MM.1S (cell line): ENCODE measurements around the gene CDH12.

Experiments used
- DNase-seq: peaks from one replicate; pipeline ENCODE4 v3.0.0-alpha.2; 2015
- H2AFZ ChIP-seq: fragments of 300-600 bp; sonication (generic); 2 replicates; pipeline ENCODE4 v1.6.0; 2016; ENCODE audit warnings: antibody characterized with exemption, low read length
- H3F3A ChIP-seq: fragments of 300-600 bp; sonication (generic); 2 replicates; pipeline ENCODE4 v1.6.1; 2016; ENCODE audit warnings: mild to moderate bottlenecking, antibody characterized with exemption, low read length, moderate library complexity, mixed read lengths; ENCODE audit not compliant: insufficient read depth
- H3K27ac ChIP-seq: fragments of 300-600 bp; sonication (generic); 2 replicates; pipeline ENCODE4 v1.5.1; 2016; ENCODE audit warnings: mild to moderate bottlenecking, low read length
- H3K27me3 ChIP-seq: fragments of 300-600 bp; sonication (generic); replicated peaks from 2 replicates; pipeline ENCODE4 v1.6.0; 2016; ENCODE audit warnings: low read length; ENCODE audit not compliant: insufficient read depth
- H3K36me3 ChIP-seq: fragments of 300-600 bp; sonication (generic); replicated peaks from 2 replicates; pipeline ENCODE4 v1.6.1; 2016; ENCODE audit warnings: mild to moderate bottlenecking, low read length, mixed read lengths; ENCODE audit not compliant: insufficient read depth
- H3K4me1 ChIP-seq: fragments of 300-600 bp; sonication (generic); 2 replicates; pipeline ENCODE4 v1.6.1; 2016; ENCODE audit warnings: low read length, mixed read lengths
- H3K4me2 ChIP-seq: fragments of 300-600 bp; sonication (generic); 2 replicates; pipeline ENCODE4 v1.6.0; 2016; ENCODE audit warnings: low read depth, low read length
- H3K4me3 ChIP-seq: fragments of 300-600 bp; sonication (generic); 2 replicates; pipeline ENCODE4 v1.5.1; 2016; ENCODE audit warnings: low read length, mixed read lengths
- H3K79me2 ChIP-seq: fragments of 300-600 bp; sonication (generic); 2 replicates; pipeline ENCODE4 v1.6.1; 2016; ENCODE audit warnings: mixed run types, low read length, mixed read lengths
- H3K9ac ChIP-seq: fragments of 300-600 bp; sonication (generic); 2 replicates; pipeline ENCODE4 v1.6.1; 2016; ENCODE audit warnings: low read length, mixed read lengths
- H3K9me2 ChIP-seq: fragments of 300-600 bp; sonication (generic); replicated peaks from 2 replicates; pipeline ENCODE4 v1.6.1; 2016; ENCODE audit warnings: mild to moderate bottlenecking, low read length, mixed read lengths; ENCODE audit not compliant: insufficient read depth
- H3K9me3 ChIP-seq: fragments of 300-600 bp; sonication (generic); replicated peaks from 2 replicates; pipeline ENCODE4 v1.6.1; 2016; ENCODE audit warnings: mild to moderate bottlenecking, low read length, mixed read lengths; ENCODE audit not compliant: insufficient read depth
- H4K20me1 ChIP-seq: fragments of 300-600 bp; sonication (generic); 2 replicates; pipeline ENCODE4 v1.6.1; 2016; ENCODE audit warnings: mild to moderate bottlenecking, low read length, moderate library complexity, mixed read lengths; ENCODE audit not compliant: insufficient read depth
- EZH2 ChIP-seq: fragments of 300-600 bp; sonication (generic); optimal IDR thresholded peaks from 2 replicates; pipeline ENCODE3; 2017; ENCODE audit warnings: low read depth, mild to moderate bottlenecking, antibody characterized with exemption, low read length, mixed read lengths
- EZH2phosphoT487 ChIP-seq: fragments of 300-600 bp; sonication (generic); IDR thresholded peaks from 2 replicates; pipeline ENCODE4 v1.6.1; 2018; ENCODE audit warnings: antibody characterized with exemption, low read length
- TF ChIP-seq, protein P1 (sequence below): fragments of 300-600 bp; sonication (generic); IDR thresholded peaks from 2 replicates; pipeline ENCODE4 v1.5.1; 2016; ENCODE audit warnings: antibody characterized with exemption, low read length, mixed read lengths

Gene CDH12

DNA sequence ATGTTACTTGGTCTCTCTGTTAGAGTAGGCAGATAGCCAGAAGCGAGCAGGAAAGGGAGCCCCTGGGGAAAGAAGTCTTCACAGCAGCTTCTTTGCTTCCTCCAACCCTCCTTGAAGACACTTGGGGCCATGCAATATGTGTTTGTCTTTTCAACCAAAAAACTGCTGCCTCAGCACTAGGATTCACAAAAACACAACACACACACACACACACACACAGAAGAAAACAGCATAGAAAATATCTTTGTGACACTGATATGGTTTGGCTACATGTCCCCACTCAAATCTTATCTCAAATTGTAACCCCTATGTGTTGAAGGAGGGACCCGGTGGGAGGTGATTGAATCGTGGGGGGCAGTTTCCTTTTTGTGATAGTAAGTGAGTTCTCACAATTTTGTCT lies 133.3 kb downstream of the CDH12 start:
- Histone ChIP-seq H3K36me3 (no peaks in the 10 kb centered on the region), H3K9me3 (no peaks in the 10 kb centered on the region), H3K27ac (no peak overlapping the region), H2AFZ (no peak overlapping the region), H3K4me3 (no peak overlapping the region), H3K9ac (no peak overlapping the region), H3K4me2 (no peak overlapping the region), H3K9me2 (no peaks in the 10 kb centered on the region), H3K27me3 (no peaks in the 10 kb centered on the region), H3K79me2 (no peaks in the 10 kb centered on the region), H3K4me1 (no peaks in the 10 kb centered on the region), H4K20me1 (no peaks in the 10 kb centered on the region), H3F3A (no peaks in the 10 kb centered on the region)
- TF ChIP-seq EZH2 (no peak), EZH2phosphoT487 (no peak)
- TF ChIP-seq, protein P1, sequence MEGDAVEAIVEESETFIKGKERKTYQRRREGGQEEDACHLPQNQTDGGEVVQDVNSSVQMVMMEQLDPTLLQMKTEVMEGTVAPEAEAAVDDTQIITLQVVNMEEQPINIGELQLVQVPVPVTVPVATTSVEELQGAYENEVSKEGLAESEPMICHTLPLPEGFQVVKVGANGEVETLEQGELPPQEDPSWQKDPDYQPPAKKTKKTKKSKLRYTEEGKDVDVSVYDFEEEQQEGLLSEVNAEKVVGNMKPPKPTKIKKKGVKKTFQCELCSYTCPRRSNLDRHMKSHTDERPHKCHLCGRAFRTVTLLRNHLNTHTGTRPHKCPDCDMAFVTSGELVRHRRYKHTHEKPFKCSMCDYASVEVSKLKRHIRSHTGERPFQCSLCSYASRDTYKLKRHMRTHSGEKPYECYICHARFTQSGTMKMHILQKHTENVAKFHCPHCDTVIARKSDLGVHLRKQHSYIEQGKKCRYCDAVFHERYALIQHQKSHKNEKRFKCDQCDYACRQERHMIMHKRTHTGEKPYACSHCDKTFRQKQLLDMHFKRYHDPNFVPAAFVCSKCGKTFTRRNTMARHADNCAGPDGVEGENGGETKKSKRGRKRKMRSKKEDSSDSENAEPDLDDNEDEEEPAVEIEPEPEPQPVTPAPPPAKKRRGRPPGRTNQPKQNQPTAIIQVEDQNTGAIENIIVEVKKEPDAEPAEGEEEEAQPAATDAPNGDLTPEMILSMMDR, result no peak
- DNase-seq, result no peak

DNA sequence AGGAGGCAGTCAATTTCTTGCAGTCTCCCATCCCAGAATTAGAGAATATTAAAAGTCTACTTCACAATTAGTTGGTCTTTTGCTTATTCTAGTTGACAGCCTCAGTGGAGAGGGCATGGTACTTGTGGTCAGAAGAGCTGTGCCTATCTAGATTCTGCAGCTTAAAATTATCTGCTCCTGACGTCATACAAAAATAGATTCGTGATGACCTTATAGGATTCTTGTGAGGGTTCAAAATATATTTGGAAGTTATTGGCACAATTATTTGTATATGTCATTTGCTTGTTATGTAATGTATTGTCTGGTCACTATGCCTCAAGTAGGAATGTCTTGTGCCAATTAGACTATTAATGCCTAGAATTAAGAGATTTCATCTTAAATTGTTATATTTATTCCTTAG lies 142.5 kb downstream of the CDH12 start:
- Histone ChIP-seq H3K9me2 (no peaks in the 10 kb centered on the region), H3K27me3 (no peaks in the 10 kb centered on the region)

DNA sequence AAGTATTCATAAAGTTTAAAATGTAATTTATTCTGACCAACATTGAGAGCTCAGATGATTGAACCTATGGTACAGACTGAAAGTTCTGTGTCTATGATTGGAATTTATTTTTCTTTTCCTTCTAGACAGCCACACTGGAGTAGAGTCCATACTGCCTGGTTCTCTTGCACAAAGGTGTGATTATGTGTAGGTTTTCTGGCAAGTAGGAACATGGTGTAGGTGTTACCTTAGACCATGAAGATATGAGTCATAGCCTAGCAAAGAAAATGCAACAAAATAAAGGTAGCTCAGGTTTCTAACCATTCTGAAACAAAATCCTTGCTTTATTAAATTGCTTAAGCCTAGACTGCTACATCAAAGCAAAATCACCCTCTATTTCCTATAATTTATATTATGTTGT lies 143.4 kb downstream of the CDH12 start:
- no peaks in the 10 kb centered on the region for H3K4me1 ChIP-seq

More for the DNA sequence above, 142.5 kb downstream of the CDH12 start:
- Histone ChIP-seq H3K36me3 (no peaks in the 10 kb centered on the region), H3K4me1 (no peaks in the 10 kb centered on the region), H3K9ac (no peak overlapping the region), H3K4me2 (no peak overlapping the region), H3K4me3 (no peak overlapping the region), H3K27ac (no peak overlapping the region), H3K9me3 (no peaks in the 10 kb centered on the region), H3F3A (no peaks in the 10 kb centered on the region), H2AFZ (no peak overlapping the region), H3K79me2 (no peaks in the 10 kb centered on the region), H4K20me1 (no peaks in the 10 kb centered on the region)
- no peak for DNase-seq
- TF ChIP-seq, protein P1, result no peak
- no peak for TF ChIP-seq EZH2phosphoT487
- no peak for TF ChIP-seq EZH2

More for the DNA sequence above, 143.4 kb downstream of the CDH12 start:
- Histone ChIP-seq H3K4me3 (no peak overlapping the region), H3K27ac (no peak overlapping the region), H3F3A (no peaks in the 10 kb centered on the region), H2AFZ (no peak overlapping the region), H3K9ac (no peak overlapping the region), H3K9me3 (no peaks in the 10 kb centered on the region), H3K79me2 (no peaks in the 10 kb centered on the region), H4K20me1 (no peaks in the 10 kb centered on the region), H3K36me3 (no peaks in the 10 kb centered on the region), H3K9me2 (no peaks in the 10 kb centered on the region), H3K27me3 (no peaks in the 10 kb centered on the region), H3K4me2 (no peak overlapping the region)
- DNase-seq, result no peak
- no peak for TF ChIP-seq EZH2
- TF ChIP-seq EZH2phosphoT487, result no peak
- TF ChIP-seq, protein P1, result no peak
